IMR-90 (cell line): ENCODE results near the gene ATG7. TPM values are rescaled to one million over a fixed set of nuclear protein-coding genes. Genes with fewer than 3 reads are reported as not detected.

Experiments
- ATAC-seq: fragments of 200-7000 bp; cut with Tn5 transposase; 2 replicates; pipeline ENCODE4 v1.9.1; 2020; ENCODE audit warnings: low read depth, mild to moderate bottlenecking, moderate library complexity
- BruUV-seq: library from RNA; stranded (reverse); fragments of 400-500 nt; replicated peaks from 2 replicates; lab custom pipeline; 2021; lab: Mats Ljungman, UMichigan
- CTCF ChIA-PET: fragments of 300-600 bp; formaldehyde crosslinking; extraction: SDS; loops from one replicate; lab custom pipeline; 2021; ENCODE audit warnings: antibody characterized with exemption; lab: Yijun Ruan, JAX
- POLR2A ChIA-PET: fragments of 300-600 bp; sonication (Branson Sonifier 250); formaldehyde crosslinking; loops from one replicate; lab custom pipeline; 2022; ENCODE audit warnings: antibody characterized with exemption; ENCODE audit not compliant: unreplicated experiment; lab: Charles Lee
- DNase-seq: peaks from one replicate; pipeline ENCODE4 v3.0.0; 2013
- H2AFZ ChIP-seq: replicated peaks from 2 replicates; pipeline ENCODE3; 2013; ENCODE audit warnings: low read length, mild to moderate bottlenecking; ENCODE audit not compliant: poor library complexity
- H2AK5ac ChIP-seq: 2 replicates; pipeline ENCODE4 v1.6.1; 2013; ENCODE audit warnings: low read depth, low read length, inconsistent platforms
- H2AK9ac ChIP-seq: replicated peaks from 2 replicates; pipeline ENCODE3; 2013; ENCODE audit warnings: mild to moderate bottlenecking, low read depth, low read length, moderate library complexity; ENCODE audit not compliant: poor library complexity
- H2BK120ac ChIP-seq: 2 replicates; pipeline ENCODE4 v1.6.1; 2013; ENCODE audit warnings: low read depth, low read length, inconsistent platforms
- H2BK15ac ChIP-seq: 3 replicates; pipeline ENCODE4 v1.6.1; 2013; ENCODE audit warnings: low read depth, low read length, inconsistent platforms
- H2BK20ac ChIP-seq: 2 replicates; pipeline ENCODE4 v1.6.1; 2013; ENCODE audit warnings: low read depth, mild to moderate bottlenecking, inconsistent platforms, low read length, moderate library complexity
- H2BK5ac ChIP-seq: 2 replicates; pipeline ENCODE4 v1.6.1; 2013; ENCODE audit warnings: mild to moderate bottlenecking, low read depth, low read length, inconsistent platforms; ENCODE audit not compliant: poor library complexity, severe bottlenecking
- H3K14ac ChIP-seq: replicated peaks from 2 replicates; pipeline ENCODE4 v1.6.1; 2013; ENCODE audit warnings: low read depth, low read length, inconsistent platforms
- H3K18ac ChIP-seq: 2 replicates; pipeline ENCODE4 v1.6.1; 2013; ENCODE audit warnings: low read depth, low read length, control low read depth
- H3K23ac ChIP-seq: 2 replicates; pipeline ENCODE4 v1.6.1; 2013; ENCODE audit warnings: low read depth, low read length, inconsistent platforms
- H3K27ac ChIP-seq: 2 replicates; pipeline ENCODE4 v1.5.1; 2013; ENCODE audit warnings: mild to moderate bottlenecking, control low read depth, low read length; ENCODE audit not compliant: insufficient read depth
- H3K27me3 ChIP-seq: 2 replicates; pipeline ENCODE4 v1.6.1; 2013; ENCODE audit warnings: low read length; ENCODE audit not compliant: control insufficient read depth, insufficient read depth
- H3K36me3 ChIP-seq: 2 replicates; pipeline ENCODE4 v1.6.1; 2013; ENCODE audit warnings: low read length, mixed read lengths; ENCODE audit not compliant: control insufficient read depth, insufficient read depth
- H3K4ac ChIP-seq: 2 replicates; pipeline ENCODE4 v1.6.1; 2013; ENCODE audit warnings: low read depth, low read length, inconsistent platforms
- H3K4me1 ChIP-seq: 2 replicates; pipeline ENCODE4 v1.6.1; 2013; ENCODE audit warnings: low read length, mixed read lengths; ENCODE audit not compliant: control insufficient read depth, insufficient read depth
- H3K4me2 ChIP-seq: 2 replicates; pipeline ENCODE4 v1.6.1; 2013; ENCODE audit warnings: low read depth, mild to moderate bottlenecking, control low read depth, low read length, moderate library complexity
- H3K4me3 ChIP-seq: 2 replicates; pipeline ENCODE4 v1.5.1; 2013; ENCODE audit warnings: low read depth, mild to moderate bottlenecking, control low read depth, low read length, moderate library complexity; ENCODE audit not compliant: insufficient read depth
- H3K56ac ChIP-seq: 2 replicates; pipeline ENCODE4 v1.6.1; 2013; ENCODE audit warnings: low read length, inconsistent platforms; ENCODE audit not compliant: insufficient read depth; ENCODE audit errors: extremely low read depth
- H3K79me1 ChIP-seq, 2 experiments: 2 replicates each; pipeline ENCODE4 v1.6.1; 2013; ENCODE audit warnings: low read length in 2 of 2, inconsistent platforms in 1 of 2, low read depth in 1 of 2
- H3K9ac ChIP-seq: 2 replicates; pipeline ENCODE4 v1.6.1; 2013; ENCODE audit warnings: low read depth, low read length, control low read depth
- H3K9me1 ChIP-seq: 2 replicates; pipeline ENCODE4 v1.6.1; 2013; ENCODE audit warnings: low read length, inconsistent platforms; ENCODE audit not compliant: insufficient read depth
- H3K9me3 ChIP-seq: 2 replicates; pipeline ENCODE4 v1.6.1; 2013; ENCODE audit warnings: low read length; ENCODE audit not compliant: control insufficient read depth, insufficient read depth
- H4K20me1 ChIP-seq: 2 replicates; pipeline ENCODE4 v1.6.1; 2013; ENCODE audit warnings: low read length, inconsistent platforms; ENCODE audit not compliant: insufficient read depth
- H4K5ac ChIP-seq: 2 replicates; pipeline ENCODE4 v1.6.1; 2013; ENCODE audit warnings: mild to moderate bottlenecking, low read depth, low read length, control low read depth
- H4K8ac ChIP-seq, 2 experiments: 2 replicates each; pipeline ENCODE4 v1.6.1; 2013; ENCODE audit warnings: low read depth in 2 of 2, low read length in 2 of 2, control low read depth in 1 of 2, inconsistent platforms in 1 of 2
- H4K91ac ChIP-seq: 2 replicates; pipeline ENCODE4 v1.6.1; 2013; ENCODE audit warnings: low read depth, low read length, inconsistent platforms; ENCODE audit not compliant: insufficient read depth
- BHLHE40 ChIP-seq: fragments of 150-350 bp; IDR thresholded peaks from 2 replicates; pipeline ENCODE4 v1.6.1; 2016; ENCODE audit warnings: mild to moderate bottlenecking, low read depth, low read length
- CHD1 ChIP-seq: IDR thresholded peaks from 2 replicates; pipeline ENCODE4 v1.6.1; 2012; ENCODE audit warnings: low read depth, low read length, improper control_type of control experiment
- ELK1 ChIP-seq: fragments of 150-350 bp; IDR thresholded peaks from 2 replicates; pipeline ENCODE4 v1.6.1; 2016; ENCODE audit warnings: low read depth, mild to moderate bottlenecking, low read length, moderate library complexity, borderline replicate concordance
- FOS ChIP-seq: fragments of 150-350 bp; IDR thresholded peaks from 2 replicates; pipeline ENCODE4 v1.6.1; 2016; ENCODE audit warnings: low read depth, low read length
- MAZ ChIP-seq: IDR thresholded peaks from 2 replicates; pipeline ENCODE4 v1.6.1; 2012; ENCODE audit warnings: low read depth, mild to moderate bottlenecking, low read length, improper control_type of control experiment, moderate library complexity, borderline replicate concordance
- MXI1 ChIP-seq: IDR thresholded peaks from 2 replicates; pipeline ENCODE4 v1.6.1; 2012; ENCODE audit warnings: low read depth, mild to moderate bottlenecking, low read length, moderate library complexity, borderline replicate concordance
- NFE2L2 ChIP-seq: fragments of 150-350 bp; IDR thresholded peaks from 2 replicates; pipeline ENCODE4 v1.6.1; 2016; ENCODE audit warnings: low read depth, mild to moderate bottlenecking, low read length
- POLR2A ChIP-seq: IDR thresholded peaks from 2 replicates; pipeline ENCODE4 v1.6.1; 2012; ENCODE audit warnings: mild to moderate bottlenecking, low read depth, low read length
- RCOR1 ChIP-seq: IDR thresholded peaks from 2 replicates; pipeline ENCODE4 v1.6.1; 2012; ENCODE audit warnings: mild to moderate bottlenecking, low read length, improper control_type of control experiment; ENCODE audit not compliant: insufficient replicate concordance
- RFX5 ChIP-seq: IDR thresholded peaks from 2 replicates; pipeline ENCODE4 v1.8.0; 2012; ENCODE audit warnings: low read depth, mild to moderate bottlenecking, low read length, moderate library complexity
- SMC3 ChIP-seq: fragments of 150-350 bp; IDR thresholded peaks from 2 replicates; pipeline ENCODE4 v1.6.1; 2016; ENCODE audit warnings: low read depth, mild to moderate bottlenecking, antibody characterized with exemption, low read length, moderate library complexity
- USF2 ChIP-seq: fragments of 150-350 bp; IDR thresholded peaks from 2 replicates; pipeline ENCODE4 v1.6.1; 2017; ENCODE audit warnings: mild to moderate bottlenecking, antibody characterized with exemption, low read length, low read depth
- WGBS, 2 experiments: methylation state at CpG; one replicate each; pipeline versions ENCODE4 v1.1.5 to v1.1.7; 2013; ENCODE audit warnings: missing lambda C conversion rate in 2 of 2; ENCODE audit not compliant: insufficient read length in 1 of 2; ENCODE audit errors: extremely low coverage in 2 of 2; 5-methylcytosine and 5-hydroxymethylcytosine counted together
- dilution Hi-C: fragments of 300-500 bp; cut with HindIII; formaldehyde crosslinking; loops from one replicate; pipeline ENCODE4 v1.14.3; 2018; ENCODE audit warnings: low sequenced_read_pairs; ENCODE audit not compliant: unreplicated experiment
- in situ Hi-C: fragments of 300-500 bp; cut with MboI; formaldehyde crosslinking; loops from 3 replicates; pipeline ENCODE4 v1.14.3; 2019; ENCODE audit warnings: low sequenced_read_pairs, inconsistent platforms, mixed read lengths
- intact Hi-C: fragments of 100-400 bp; cut with micrococcal nuclease; formaldehyde crosslinking; loops from 2 replicates; pipeline ENCODE4 v1.10.0; 2022
- polyA plus RNA-seq, 3 experiments: library from polyadenylated mRNA; depleted of rRNA; stranded (reverse); fragments of >200 nt; gene quantifications; 2 replicates each; pipeline ENCODE4 v1.2.3, GENCODE V29; 2012; ENCODE audit warnings: low replicate concordance in 1 of 3
- total RNA-seq: library from RNA; depleted of rRNA; stranded (reverse); fragments of >200 nt; gene quantifications from 2 replicates; pipeline ENCODE4 v1.2.3, GENCODE V29; 2012

ATG7 gene
- total and polyA plus RNA-seq, 2 of the 4 experiments (the other 2 are of a cell fraction) = 15.6 to 51.4 TPM

- H2BK5ac ChIP-seq = peak overlapping the region; percentile 97
- H3K4ac ChIP-seq = peak overlapping the region; percentile 61
- 0 out of 2 replicates have a peak, but pooled peaks cover 4% of the 10 kb centered on the region for H4K20me1 ChIP-seq
- peaks cover 17% of the 10 kb centered on the region for H3K4me1 ChIP-seq
- peak overlapping the region; percentile 69; the same call in 1 of the 2 replicates for H2AK5ac ChIP-seq
- peaks cover 14% of the 10 kb centered on the region for H3K9me1 ChIP-seq
- intact Hi-C loops (no loop called here), in situ Hi-C loops (no loop called here), dilution Hi-C loops (no loop called here)
- TF ChIP-seq MAZ = no peak
- TF ChIP-seq MXI1 = no peak
- no peak for TF ChIP-seq USF2
- no peak for TF ChIP-seq FOS
- TF ChIP-seq POLR2A = no peak
- TF ChIP-seq CHD1 = no peak
- TF ChIP-seq RFX5 = no peak
- no peak for TF ChIP-seq SMC3
- TF ChIP-seq RCOR1 = no peak
- no peak for TF ChIP-seq NFE2L2
- TF ChIP-seq BHLHE40 = no peak
- no peak for TF ChIP-seq ELK1
- H3K9ac ChIP-seq = no peak overlapping the region
- no CpG with 5 or more reads among the region's 2 CpGs for WGBS, 2 experiments
- peak overlapping the region; percentile 79 for H2BK120ac ChIP-seq
- peaks cover 0 to 33% of the 10 kb centered on the region in 2 experiments; a peak in 2 of 4 replicates for H3K79me1 ChIP-seq
- peak overlapping the region; percentile 89 for H2BK20ac ChIP-seq
- peak overlapping the region; percentile 80 for H4K91ac ChIP-seq
- peak overlapping the region; percentile 54; the same call in 1 of the 2 replicates for H3K56ac ChIP-seq
- BruUV-seq = no TSS peak
- peak overlapping the region; percentile 16 for H2AK9ac ChIP-seq
- H4K5ac ChIP-seq = peak overlapping the region; percentile 30; the same call in 1 of the 2 replicates
- peak overlapping the region; percentile 79 for H3K14ac ChIP-seq
- H2BK15ac ChIP-seq = peak overlapping the region; percentile 59; the same call in 2 of the 3 replicates
- H3K18ac ChIP-seq = peak overlapping the region; percentile 62; the same call in 1 of the 2 replicates
- H3K4me2 ChIP-seq = peak overlapping the region; percentile 45; the same call in 1 of the 2 replicates
- peak overlapping the region; percentile 58; the same call in 1 of the 2 replicates for H3K27ac ChIP-seq
- no peaks in the 10 kb centered on the region for H3K27me3 ChIP-seq
- no peak overlapping the region for H3K4me3 ChIP-seq
- H3K23ac ChIP-seq = peak overlapping the region; percentile 49
- H4K8ac ChIP-seq = peak overlapping the region; percentile 8 to 68; a peak in 3 of 4 replicates
- DNase-seq = peak; percentile 37
- no peak overlapping the region for H2AFZ ChIP-seq
- POLR2A ChIA-PET = no interaction called here
- no peak; the same call in 1 of the 2 replicates for ATAC-seq
- peaks cover 8% of the 10 kb centered on the region for H3K36me3 ChIP-seq
- H3K9me3 ChIP-seq = no peaks in the 10 kb centered on the region
- CTCF ChIA-PET = no interaction called here
These were observed 78.2 kb downstream of the ATG7 start for GRCh38 chr3:11350374-11350773.
